Neutrophil (primary cell): ENCODE data around the gene CSNK1A1L.
A peak's percentile ranks its signal among the peaks of the same experiment; 100 is the strongest.

Source experiments
- H3K27ac ChIP-seq: fragments of 200-600 bp; sonication (generic); 2 replicates; pipeline ENCODE4 v1.5.1; 2016; ENCODE audit warnings: mild to moderate bottlenecking, moderate library complexity
- H3K27me3 ChIP-seq: fragments of 200-600 bp; sonication (generic); 2 replicates; pipeline ENCODE4 v1.6.0; 2016; ENCODE audit warnings: mild to moderate bottlenecking
- H3K36me3 ChIP-seq: fragments of 200-600 bp; sonication (generic); 2 replicates; pipeline ENCODE4 v1.5.1; 2017
- H3K4me1 ChIP-seq, 2 experiments: fragments of 200-600 bp in 1 of 2; sonication (generic) in 1 of 2; 1 replicate in 1 of 2; 2 replicates in 1 of 2; pipeline versions ENCODE4 v1.5.1 to v1.6.1; 2013 to 2016; ENCODE audit warnings: low read depth in 1 of 2, low read length in 1 of 2, mild to moderate bottlenecking in 1 of 2, moderate library complexity in 1 of 2; ENCODE audit not compliant: control insufficient read depth in 1 of 2, insufficient read depth in 1 of 2
- H3K4me3 ChIP-seq, 2 experiments: fragments of 200-600 bp in 1 of 2; sonication (generic) in 1 of 2; 1 replicate in 1 of 2; 2 replicates in 1 of 2; pipeline ENCODE4 v1.5.1; 2013 to 2016; ENCODE audit warnings: low read depth in 1 of 2, low read length in 1 of 2, mild to moderate bottlenecking in 1 of 2, moderate library complexity in 1 of 2
- H3K9me3 ChIP-seq: fragments of 200-600 bp; sonication (generic); 2 replicates; pipeline ENCODE4 v1.5.1; 2016
- CTCF ChIP-seq: fragments of 200-600 bp; sonication (generic); IDR thresholded peaks from 2 replicates; pipeline ENCODE4 v1.5.1; 2016; ENCODE audit warnings: antibody characterized with exemption

The CSNK1A1L gene

GRCh38 chr13:37134411-37135041 is 29.1 kb upstream of the CSNK1A1L start:
- Histone ChIP-seq H3K4me3 (no peak overlapping the region), H3K9me3 (no peaks in the 10 kb centered on the region), H3K4me1 (no peaks in the 10 kb centered on the region), H3K27ac (peak overlapping the region; percentile 9), H3K36me3 (peaks cover 41% of the 10 kb centered on the region), H3K27me3 (no peaks in the 10 kb centered on the region)
- no peak for TF ChIP-seq CTCF

- no peaks in the 10 kb centered on the region for H3K4me1 ChIP-seq
- peaks cover 38% of the 10 kb centered on the region for H3K36me3 ChIP-seq
- no peak for TF ChIP-seq CTCF
- H3K27me3 ChIP-seq: no peaks in the 10 kb centered on the region
- no peak overlapping the region for H3K27ac ChIP-seq
- H3K9me3 ChIP-seq: no peaks in the 10 kb centered on the region
- no peak overlapping the region for H3K4me3 ChIP-seq
Measured at GRCh38 chr13:37132211-37132610, 26.7 kb upstream of the CSNK1A1L start.

DNA sequence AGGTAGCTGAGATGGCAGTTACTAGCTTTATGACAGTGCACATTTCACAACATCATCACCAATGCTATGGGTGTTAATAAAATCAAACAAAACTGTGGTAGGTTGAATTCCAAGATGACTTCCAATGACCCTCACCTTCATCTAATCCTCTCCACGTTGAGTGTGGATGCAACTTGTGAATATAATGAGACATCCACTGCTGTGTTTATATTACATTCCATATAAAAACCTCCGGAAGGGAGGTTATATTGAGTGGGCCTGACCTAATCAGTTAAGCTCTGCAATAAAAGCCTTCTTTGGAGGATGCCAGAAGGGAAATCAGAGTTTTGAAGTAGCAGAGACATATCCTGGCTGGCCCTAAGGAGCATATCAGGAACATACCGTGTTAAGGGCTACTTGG is 25.6 kb upstream of the CSNK1A1L start:
- Histone ChIP-seq H3K4me1 (no peaks in the 10 kb centered on the region), H3K4me3 (no peak overlapping the region), H3K27ac (peak overlapping the region; percentile 2), H3K27me3 (no peaks in the 10 kb centered on the region), H3K9me3 (no peaks in the 10 kb centered on the region), H3K36me3 (peaks cover 36% of the 10 kb centered on the region)
- TF ChIP-seq CTCF: no peak

DNA sequence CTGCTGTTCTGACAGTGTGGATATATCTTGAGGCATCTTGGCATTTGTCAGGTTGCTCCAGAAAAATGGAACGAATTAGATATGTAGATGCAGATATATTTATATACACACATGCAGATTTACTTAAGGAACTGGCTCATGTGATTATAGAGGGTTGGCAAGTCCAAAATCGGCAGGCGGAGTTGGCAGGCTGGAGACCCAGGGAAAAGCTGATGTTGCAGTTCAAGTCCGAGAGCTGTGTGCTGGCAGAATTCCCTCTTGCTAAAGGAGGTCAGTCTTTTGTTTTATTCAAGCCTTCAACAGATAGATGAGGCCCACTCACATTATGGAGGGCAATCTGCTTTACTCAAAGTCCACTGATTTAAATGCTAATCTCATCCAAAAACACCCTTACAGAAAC is 24.4 kb upstream of the CSNK1A1L start:
- Histone ChIP-seq H3K4me3 (no peak overlapping the region), H3K9me3 (no peaks in the 10 kb centered on the region), H3K36me3 (peaks cover 36% of the 10 kb centered on the region), H3K27ac (no peak overlapping the region), H3K4me1 (no peaks in the 10 kb centered on the region), H3K27me3 (no peaks in the 10 kb centered on the region)
- TF ChIP-seq CTCF: no peak

DNA sequence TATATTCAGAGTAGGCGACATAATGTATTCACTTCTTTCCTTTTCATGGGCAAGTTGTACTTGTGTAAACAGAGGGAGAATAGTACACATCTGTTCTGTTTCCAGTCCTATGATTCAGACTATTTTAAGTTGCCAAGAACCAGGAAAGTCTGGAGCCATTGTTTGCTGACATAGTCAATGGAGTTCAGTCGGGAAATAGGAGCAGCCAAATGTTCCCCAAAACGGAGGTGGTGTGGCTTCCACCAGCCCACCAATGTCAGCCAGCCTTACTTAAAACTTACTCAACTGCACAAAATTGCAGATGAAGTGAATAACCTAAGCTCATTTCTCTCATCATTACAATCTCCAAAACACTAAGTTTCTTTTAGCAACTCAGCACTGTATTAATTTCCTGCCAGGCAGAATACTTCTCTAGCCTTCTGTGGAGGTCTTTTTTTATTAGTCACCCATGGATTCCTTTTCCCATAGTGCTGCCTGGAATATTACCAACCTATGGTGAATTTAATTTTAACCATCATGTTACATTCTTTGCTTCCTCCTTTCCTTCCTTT is 22.3 kb upstream of the CSNK1A1L start:
- Histone ChIP-seq H3K4me1 (no peaks in the 10 kb centered on the region), H3K4me3 (no peak overlapping the region), H3K27ac (peak overlapping the region; percentile 6), H3K36me3 (peaks cover 30% of the 10 kb centered on the region), H3K27me3 (no peaks in the 10 kb centered on the region), H3K9me3 (no peaks in the 10 kb centered on the region)
- no peak for TF ChIP-seq CTCF
